Stromal cell of bone marrow (primary cell): Measurements from ENCODE around the gene JAM3.
A peak's percentile ranks its signal among the peaks of the same experiment; 100 is the strongest.

Experiments
- DNase-seq: peaks from one replicate; pipeline ENCODE4 v3.0.0-alpha.2; 2012; ENCODE audit warnings: low read depth

JAM3 gene

GRCh38 chr11:134039726-134040385 is 29.0 kb upstream of the JAM3 start:
- DNase-seq: no peak

GRCh38 chr11:134040386-134041302 is 28.2 kb upstream of the JAM3 start:
- no peak for DNase-seq

GRCh38 chr11:134041349-134041748 is 27.5 kb upstream of the JAM3 start:
- DNase-seq: no peak

GRCh38 chr11:134041791-134042696 is 26.8 kb upstream of the JAM3 start:
- no peak for DNase-seq

- no peak for DNase-seq
Measured at GRCh38 chr11:134043821-134044420, 25.0 kb upstream of the JAM3 start.

GRCh38 chr11:134044514-134045284 is 24.2 kb upstream of the JAM3 start:
- DNase-seq: no peak

GRCh38 chr11:134045799-134046635 is 22.9 kb upstream of the JAM3 start:
- no peak for DNase-seq

- no peak for DNase-seq
Measured at GRCh38 chr11:134046681-134047449, 22.0 kb upstream of the JAM3 start.

- DNase-seq: peak; percentile 91
Measured at GRCh38 chr11:134047586-134047999, 21.3 kb upstream of the JAM3 start.

- no peak for DNase-seq
Measured at GRCh38 chr11:134048028-134048427, 20.8 kb upstream of the JAM3 start.

GRCh38 chr11:134049303-134049702 is 19.6 kb upstream of the JAM3 start:
- no peak for DNase-seq

- peak; percentile 36 for DNase-seq
Measured at GRCh38 chr11:134050541-134051383, 18.1 kb upstream of the JAM3 start.

GRCh38 chr11:134052395-134052987 is 16.4 kb upstream of the JAM3 start:
- no peak for DNase-seq

GRCh38 chr11:134052988-134053945 is 15.6 kb upstream of the JAM3 start:
- no peak for DNase-seq

GRCh38 chr11:134055029-134055428 is 13.8 kb upstream of the JAM3 start:
- no peak for DNase-seq

- DNase-seq: no peak
Measured at GRCh38 chr11:134060316-134060715, 8.6 kb upstream of the JAM3 start.
